ENCODE results near the gene VWA5B1. TPM values are rescaled to one million over a fixed set of nuclear protein-coding genes. Genes with fewer than 3 reads are reported as not detected.

The VWA5B1 gene
- total and polyA plus RNA-seq, 2 of the 8 experiments (the other 6 are each of a cell fraction or from before 2014, with no cell fraction given): 0.54 to 2.3 TPM

GRCh38 chr1:20361401-20361800 is 70.7 kb downstream of the VWA5B1 start (continued):
- TF ChIP-seq, protein P1, sequence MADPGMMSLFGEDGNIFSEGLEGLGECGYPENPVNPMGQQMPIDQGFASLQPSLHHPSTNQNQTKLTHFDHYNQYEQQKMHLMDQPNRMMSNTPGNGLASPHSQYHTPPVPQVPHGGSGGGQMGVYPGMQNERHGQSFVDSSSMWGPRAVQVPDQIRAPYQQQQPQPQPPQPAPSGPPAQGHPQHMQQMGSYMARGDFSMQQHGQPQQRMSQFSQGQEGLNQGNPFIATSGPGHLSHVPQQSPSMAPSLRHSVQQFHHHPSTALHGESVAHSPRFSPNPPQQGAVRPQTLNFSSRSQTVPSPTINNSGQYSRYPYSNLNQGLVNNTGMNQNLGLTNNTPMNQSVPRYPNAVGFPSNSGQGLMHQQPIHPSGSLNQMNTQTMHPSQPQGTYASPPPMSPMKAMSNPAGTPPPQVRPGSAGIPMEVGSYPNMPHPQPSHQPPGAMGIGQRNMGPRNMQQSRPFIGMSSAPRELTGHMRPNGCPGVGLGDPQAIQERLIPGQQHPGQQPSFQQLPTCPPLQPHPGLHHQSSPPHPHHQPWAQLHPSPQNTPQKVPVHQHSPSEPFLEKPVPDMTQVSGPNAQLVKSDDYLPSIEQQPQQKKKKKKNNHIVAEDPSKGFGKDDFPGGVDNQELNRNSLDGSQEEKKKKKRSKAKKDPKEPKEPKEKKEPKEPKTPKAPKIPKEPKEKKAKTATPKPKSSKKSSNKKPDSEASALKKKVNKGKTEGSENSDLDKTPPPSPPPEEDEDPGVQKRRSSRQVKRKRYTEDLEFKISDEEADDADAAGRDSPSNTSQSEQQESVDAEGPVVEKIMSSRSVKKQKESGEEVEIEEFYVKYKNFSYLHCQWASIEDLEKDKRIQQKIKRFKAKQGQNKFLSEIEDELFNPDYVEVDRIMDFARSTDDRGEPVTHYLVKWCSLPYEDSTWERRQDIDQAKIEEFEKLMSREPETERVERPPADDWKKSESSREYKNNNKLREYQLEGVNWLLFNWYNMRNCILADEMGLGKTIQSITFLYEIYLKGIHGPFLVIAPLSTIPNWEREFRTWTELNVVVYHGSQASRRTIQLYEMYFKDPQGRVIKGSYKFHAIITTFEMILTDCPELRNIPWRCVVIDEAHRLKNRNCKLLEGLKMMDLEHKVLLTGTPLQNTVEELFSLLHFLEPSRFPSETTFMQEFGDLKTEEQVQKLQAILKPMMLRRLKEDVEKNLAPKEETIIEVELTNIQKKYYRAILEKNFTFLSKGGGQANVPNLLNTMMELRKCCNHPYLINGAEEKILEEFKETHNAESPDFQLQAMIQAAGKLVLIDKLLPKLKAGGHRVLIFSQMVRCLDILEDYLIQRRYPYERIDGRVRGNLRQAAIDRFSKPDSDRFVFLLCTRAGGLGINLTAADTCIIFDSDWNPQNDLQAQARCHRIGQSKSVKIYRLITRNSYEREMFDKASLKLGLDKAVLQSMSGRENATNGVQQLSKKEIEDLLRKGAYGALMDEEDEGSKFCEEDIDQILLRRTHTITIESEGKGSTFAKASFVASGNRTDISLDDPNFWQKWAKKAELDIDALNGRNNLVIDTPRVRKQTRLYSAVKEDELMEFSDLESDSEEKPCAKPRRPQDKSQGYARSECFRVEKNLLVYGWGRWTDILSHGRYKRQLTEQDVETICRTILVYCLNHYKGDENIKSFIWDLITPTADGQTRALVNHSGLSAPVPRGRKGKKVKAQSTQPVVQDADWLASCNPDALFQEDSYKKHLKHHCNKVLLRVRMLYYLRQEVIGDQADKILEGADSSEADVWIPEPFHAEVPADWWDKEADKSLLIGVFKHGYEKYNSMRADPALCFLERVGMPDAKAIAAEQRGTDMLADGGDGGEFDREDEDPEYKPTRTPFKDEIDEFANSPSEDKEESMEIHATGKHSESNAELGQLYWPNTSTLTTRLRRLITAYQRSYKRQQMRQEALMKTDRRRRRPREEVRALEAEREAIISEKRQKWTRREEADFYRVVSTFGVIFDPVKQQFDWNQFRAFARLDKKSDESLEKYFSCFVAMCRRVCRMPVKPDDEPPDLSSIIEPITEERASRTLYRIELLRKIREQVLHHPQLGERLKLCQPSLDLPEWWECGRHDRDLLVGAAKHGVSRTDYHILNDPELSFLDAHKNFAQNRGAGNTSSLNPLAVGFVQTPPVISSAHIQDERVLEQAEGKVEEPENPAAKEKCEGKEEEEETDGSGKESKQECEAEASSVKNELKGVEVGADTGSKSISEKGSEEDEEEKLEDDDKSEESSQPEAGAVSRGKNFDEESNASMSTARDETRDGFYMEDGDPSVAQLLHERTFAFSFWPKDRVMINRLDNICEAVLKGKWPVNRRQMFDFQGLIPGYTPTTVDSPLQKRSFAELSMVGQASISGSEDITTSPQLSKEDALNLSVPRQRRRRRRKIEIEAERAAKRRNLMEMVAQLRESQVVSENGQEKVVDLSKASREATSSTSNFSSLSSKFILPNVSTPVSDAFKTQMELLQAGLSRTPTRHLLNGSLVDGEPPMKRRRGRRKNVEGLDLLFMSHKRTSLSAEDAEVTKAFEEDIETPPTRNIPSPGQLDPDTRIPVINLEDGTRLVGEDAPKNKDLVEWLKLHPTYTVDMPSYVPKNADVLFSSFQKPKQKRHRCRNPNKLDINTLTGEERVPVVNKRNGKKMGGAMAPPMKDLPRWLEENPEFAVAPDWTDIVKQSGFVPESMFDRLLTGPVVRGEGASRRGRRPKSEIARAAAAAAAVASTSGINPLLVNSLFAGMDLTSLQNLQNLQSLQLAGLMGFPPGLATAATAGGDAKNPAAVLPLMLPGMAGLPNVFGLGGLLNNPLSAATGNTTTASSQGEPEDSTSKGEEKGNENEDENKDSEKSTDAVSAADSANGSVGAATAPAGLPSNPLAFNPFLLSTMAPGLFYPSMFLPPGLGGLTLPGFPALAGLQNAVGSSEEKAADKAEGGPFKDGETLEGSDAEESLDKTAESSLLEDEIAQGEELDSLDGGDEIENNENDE (IDR thresholded peaks at IDR 0.05; ENCODE audit: insufficient replicate concordance, low read length): no peak

All from H1 (cell line).